HCT116 (cell line): ENCODE measurements around the gene NOC4L. TPM values are rescaled to one million over a fixed set of nuclear protein-coding genes. Genes with fewer than 3 reads are reported as not detected.

Experiments
- ATAC-seq: fragments of 200-7000 bp; cut with Tn5 transposase; 2 replicates; pipeline ENCODE4 v1.9.1; 2020; ENCODE audit warnings: mild to moderate bottlenecking, moderate library complexity
- BruUV-seq: library from RNA; stranded (reverse); fragments of 400-500 nt; replicated peaks from 2 replicates; lab custom pipeline; 2021; lab: Mats Ljungman, UMichigan
- CTCF ChIA-PET: fragments of 300-600 bp; sonication (Branson Sonifier 250); formaldehyde crosslinking; loops from one replicate; lab custom pipeline; 2021; ENCODE audit warnings: antibody characterized with exemption; lab: Charles Lee
- POLR2A ChIA-PET: fragments of 300-600, 350-600 bp; sonication (Branson Sonifier 250); formaldehyde crosslinking; loops from one replicate; lab custom pipeline; 2021; ENCODE audit warnings: antibody characterized with exemption; lab: Charles Lee
- RAD21 ChIA-PET, 2 experiments: fragments of 300-600 bp; sonication (Branson Sonifier 250); formaldehyde crosslinking; loops; one replicate each; lab custom pipeline; 2023; ENCODE audit warnings: low total read pairs in 2 of 2; ENCODE audit not compliant: uncharacterized antibody in 2 of 2, unreplicated experiment in 2 of 2, low non-redundant PET in 1 of 2; lab: Charles Lee
- DNase-seq: peaks from one replicate; pipeline ENCODE4 v3.0.0-alpha.2; 2010; ENCODE audit warnings: low read depth, low spot score
- H2AFZ ChIP-seq: fragments of 200-600 bp; shearing (Covaris generic), sonication (generic); 2 replicates; pipeline ENCODE4 v1.6.1; 2017; ENCODE audit warnings: low read depth, mixed run types, mixed read lengths, antibody characterized with exemption, low read length; ENCODE audit not compliant: poor library complexity, severe bottlenecking
- H3K27ac ChIP-seq: 2 replicates; pipeline ENCODE4 v1.5.1; 2012; ENCODE audit warnings: low read depth, low read length
- H3K27me3 ChIP-seq: fragments of 200-600 bp; sonication (generic); 2 replicates; pipeline ENCODE4 v1.6.1; 2016; ENCODE audit warnings: mixed run types, low read length, mixed read lengths; ENCODE audit not compliant: insufficient read depth
- H3K36me3 ChIP-seq, 2 experiments: fragments of 200-500 bp in 1 of 2; fragments of 200-600 bp in 1 of 2; sonication (Bioruptor generic) in 1 of 2; sonication (generic) in 1 of 2; 2 replicates each; pipeline versions ENCODE4 v1.5.1 to v1.6.1; 2014 to 2016; ENCODE audit warnings: low read length in 2 of 2, inconsistent platforms in 1 of 2, mixed read lengths in 1 of 2, mixed run types in 1 of 2; ENCODE audit not compliant: insufficient read depth in 2 of 2, control insufficient read depth in 1 of 2
- H3K4me1 ChIP-seq, 2 experiments: fragments of 200-600 bp in 1 of 2; sonication (generic) in 1 of 2; 2 replicates each; pipeline versions ENCODE4 v1.5.1 to v1.6.1; 2012 to 2017; ENCODE audit warnings: low read length in 2 of 2, inconsistent platforms in 1 of 2, mild to moderate bottlenecking in 1 of 2, mixed read lengths in 1 of 2, mixed run types in 1 of 2, moderate library complexity in 1 of 2; ENCODE audit not compliant: insufficient read depth in 2 of 2, control insufficient read depth in 1 of 2
- H3K4me2 ChIP-seq: fragments of 200-600 bp; sonication (generic); 2 replicates; pipeline ENCODE4 v1.6.1; 2017; ENCODE audit warnings: mixed run types, low read length, mixed read lengths
- H3K4me3 ChIP-seq, 2 experiments: fragments of 200-600 bp in 1 of 2; sonication (generic) in 1 of 2; replicated peaks in 1 of 2; 2 replicates each; pipeline ENCODE4 v1.5.1; 2011 to 2016; ENCODE audit warnings: low read length in 2 of 2, control low read depth in 1 of 2, low read depth in 1 of 2, mild to moderate bottlenecking in 1 of 2, mixed read lengths in 1 of 2, mixed run types in 1 of 2
- H3K79me2 ChIP-seq: fragments of 200-600 bp; sonication (generic); 2 replicates; pipeline ENCODE4 v1.6.1; 2017; ENCODE audit warnings: mild to moderate bottlenecking, mixed run types, low read length, moderate library complexity, mixed read lengths; ENCODE audit not compliant: insufficient read depth
- H3K9ac ChIP-seq: fragments of 200-600 bp; sonication (generic); 2 replicates; pipeline ENCODE4 v1.6.1; 2016; ENCODE audit warnings: low read length, mixed read lengths
- H3K9me2 ChIP-seq: fragments of 200-600 bp; sonication (generic), shearing (Covaris generic); 2 replicates; pipeline ENCODE4 v1.6.1; 2017; ENCODE audit warnings: mixed run types, mild to moderate bottlenecking, moderate library complexity; ENCODE audit not compliant: insufficient read depth
- H3K9me3 ChIP-seq, 2 experiments: fragments of 200-500 bp in 1 of 2; fragments of 200-600 bp in 1 of 2; sonication (Bioruptor generic) in 1 of 2; sonication (generic) in 1 of 2; 2 replicates each; pipeline ENCODE4 v1.6.1; 2014 to 2017; ENCODE audit warnings: low read length in 2 of 2, mixed read lengths in 2 of 2, inconsistent platforms in 1 of 2, low read depth in 1 of 2, mild to moderate bottlenecking in 1 of 2, mixed run types in 1 of 2, moderate library complexity in 1 of 2; ENCODE audit not compliant: control insufficient read depth in 1 of 2, insufficient read depth in 1 of 2
- H4K20me1 ChIP-seq: fragments of 200-600 bp; sonication (generic), shearing (Covaris generic); 2 replicates; pipeline ENCODE4 v1.6.1; 2017; ENCODE audit warnings: mixed run types, mild to moderate bottlenecking, moderate library complexity; ENCODE audit not compliant: insufficient read depth
- CEBPB ChIP-seq: IDR thresholded peaks from 2 replicates; pipeline ENCODE4 v1.6.1; 2012; ENCODE audit warnings: low read depth
- CTCF ChIP-seq, 3 experiments: fragments of 200-600 bp in 1 of 3; sonication (generic) in 1 of 3; IDR thresholded peaks in 2 of 3; conservative IDR thresholded peaks in 1 of 3; 2 replicates each; pipeline ENCODE4 v1.5.1; 2012 to 2017; ENCODE audit warnings: low read depth in 2 of 3, low read length in 2 of 3, antibody characterized with exemption in 1 of 3, borderline replicate concordance in 1 of 3, control low read depth in 1 of 3, mild to moderate bottlenecking in 1 of 3, mixed read lengths in 1 of 3, mixed run types in 1 of 3, moderate library complexity in 1 of 3; ENCODE audit not compliant: insufficient read depth in 1 of 3
- EGR1 ChIP-seq: IDR thresholded peaks from 2 replicates; pipeline ENCODE4 v1.6.1; 2012; ENCODE audit warnings: low read depth
- ELF1 ChIP-seq: IDR thresholded peaks from 2 replicates; pipeline ENCODE4 v1.6.1; 2012; ENCODE audit warnings: low read depth, borderline replicate concordance
- EZH2phosphoT487 ChIP-seq: fragments of 200-600 bp; IDR thresholded peaks from 2 replicates; pipeline ENCODE4 v1.6.1; 2018; ENCODE audit warnings: antibody characterized with exemption, borderline replicate concordance
- MAX ChIP-seq: IDR thresholded peaks from 2 replicates; pipeline ENCODE4 v1.6.1; 2012
- POLR2AphosphoS5 ChIP-seq: IDR thresholded peaks from 2 replicates; pipeline ENCODE4 v1.6.1; 2011; ENCODE audit warnings: mild to moderate bottlenecking, low read depth, low read length, moderate library complexity
- RAD21 ChIP-seq: IDR thresholded peaks from 2 replicates; pipeline ENCODE4 v1.6.1; 2012; ENCODE audit warnings: low read depth, mild to moderate bottlenecking
- SIN3A ChIP-seq: IDR thresholded peaks from 2 replicates; pipeline ENCODE4 v1.6.1; 2012; ENCODE audit warnings: low read depth
- SP1 ChIP-seq: IDR thresholded peaks from 2 replicates; pipeline ENCODE4 v1.6.1; 2012; ENCODE audit warnings: low read depth
- SRF ChIP-seq: IDR thresholded peaks from 2 replicates; pipeline ENCODE4 v1.6.1; 2012; ENCODE audit warnings: low read depth
- TCF7L2 ChIP-seq: IDR thresholded peaks from 2 replicates; pipeline ENCODE4 v1.7.0; 2011; ENCODE audit warnings: borderline replicate concordance, inconsistent platforms; ENCODE audit not compliant: insufficient read depth, insufficient read length; ENCODE audit errors: extremely low read depth
- YY1 ChIP-seq: IDR thresholded peaks from 2 replicates; pipeline ENCODE4 v1.6.1; 2011; ENCODE audit warnings: low read length, low read depth, moderate library complexity, mild to moderate bottlenecking; ENCODE audit not compliant: insufficient replicate concordance; ENCODE audit errors: extremely low read depth
- ZBTB33 ChIP-seq: IDR thresholded peaks from 2 replicates; pipeline ENCODE4 v1.6.1; 2011; ENCODE audit warnings: mild to moderate bottlenecking, low read length, moderate library complexity; ENCODE audit not compliant: insufficient replicate concordance; ENCODE audit errors: extremely low read depth
- ZFX ChIP-seq: fragments of 450-650 bp; IDR thresholded peaks from 2 replicates; pipeline ENCODE4 v1.6.1; 2017
- ZNF274 ChIP-seq: fragments of 200-500 bp; sonication (Bioruptor generic); IDR thresholded peaks from 2 replicates; pipeline ENCODE4 v1.6.1; 2014; ENCODE audit warnings: mild to moderate bottlenecking, low read depth, low read length, inconsistent platforms
- intact Hi-C: fragments of 100-400 bp; cut with micrococcal nuclease; formaldehyde crosslinking; loops from 2 replicates; pipeline ENCODE4 v1.10.0; 2022
- total RNA-seq: library from RNA; stranded (reverse); gene quantifications from one replicate; pipeline ENCODE4 v1.2.1, GENCODE V29; 2021; ENCODE audit not compliant: unreplicated experiment

The NOC4L gene
- total RNA-seq, 1 experiment from 2014 or later, result 47.6 TPM

GRCh38 chr12:132125736-132126135, 18.5 kb upstream of the NOC4L start (continued):
- TF ChIP-seq ZBTB33 (no peak), ZFX (no peak), YY1 (no peak)

GRCh38 chr12:132127041-132127440, 17.2 kb upstream of the NOC4L start:
- no peak for DNase-seq
- no TSS peak for BruUV-seq
- POLR2A ChIA-PET, result no interaction called here
- Histone ChIP-seq H3K36me3 (peaks cover 0 to 6% of the 10 kb centered on the region in 2 experiments; a peak in 1 of 4 replicates), H3K4me3 (no peak overlapping the region), H3K79me2 (no peaks in the 10 kb centered on the region), H3K27ac (no peak overlapping the region), H3K4me1 (no peaks in the 10 kb centered on the region), H3K4me2 (no peak overlapping the region), H3K9ac (no peak overlapping the region), H2AFZ (no peak overlapping the region), H3K27me3 (no peaks in the 10 kb centered on the region), H3K9me3 (no peaks in the 10 kb centered on the region), H4K20me1 (no peaks in the 10 kb centered on the region), H3K9me2 (no peaks in the 10 kb centered on the region)
- CTCF ChIA-PET, result no interaction called here
- intact Hi-C loops, result no loop called here
- RAD21 ChIA-PET, result no interaction called here
- no peak for ATAC-seq
- TF ChIP-seq ZNF274, result no peak
- TF ChIP-seq EZH2phosphoT487, result no peak
- TF ChIP-seq SRF, result no peak
- TF ChIP-seq YY1, result no peak
- no peak for TF ChIP-seq SIN3A
- no peak for TF ChIP-seq TCF7L2
- no peak for TF ChIP-seq POLR2AphosphoS5
- no peak for TF ChIP-seq SP1
- TF ChIP-seq MAX, result no peak
- no peak for TF ChIP-seq CEBPB
- TF ChIP-seq ELF1, result no peak
- no peak for TF ChIP-seq EGR1
- no peak for TF ChIP-seq CTCF (IDR thresholded peaks at IDR 0.05 in 2 of 3, conservative IDR thresholded peaks at IDR 0.05 in 1 of 3; ENCODE audit: borderline replicate concordance in 1 of 3, insufficient read depth in 1 of 3, low read depth in 2 of 3, low read length in 2 of 3)
- no peak for TF ChIP-seq ZFX
- no peak for TF ChIP-seq ZBTB33
- no peak for TF ChIP-seq RAD21
